ENCODE data around the gene ERBIN.
"Not testable (repeated sequence)": the region's sequence is repeated elsewhere in the genome, so short reads cannot be mapped to it uniquely, and the experiment has no call there.

The ERBIN gene

GRCh38 chr5:66002415-66002814, 76.0 kb downstream of the ERBIN start:
- DNase-seq (ENCODE audit: low read depth) = no peak

DNA sequence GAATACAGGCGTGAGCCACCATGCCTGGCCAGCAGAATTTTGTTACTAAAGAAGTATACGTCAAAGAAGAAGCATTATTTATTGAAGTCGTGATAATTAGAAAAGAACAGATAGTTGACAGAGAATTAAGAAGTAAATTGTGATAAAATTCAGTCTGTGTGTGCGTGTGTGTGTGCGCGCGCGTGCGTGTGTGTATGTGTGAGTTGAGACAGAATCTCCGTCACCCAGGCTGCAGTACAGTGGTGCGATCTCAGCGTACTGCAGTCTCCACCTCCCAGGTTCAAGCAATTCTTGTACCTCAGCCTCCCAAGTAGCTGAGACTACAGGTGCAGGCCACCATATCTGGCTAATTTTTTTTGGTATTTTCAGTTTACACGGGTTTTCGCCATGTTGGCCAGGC, 77.8 kb downstream of the ERBIN start:
- DNase-seq (ENCODE audit: low read depth) = no peak

DNA sequence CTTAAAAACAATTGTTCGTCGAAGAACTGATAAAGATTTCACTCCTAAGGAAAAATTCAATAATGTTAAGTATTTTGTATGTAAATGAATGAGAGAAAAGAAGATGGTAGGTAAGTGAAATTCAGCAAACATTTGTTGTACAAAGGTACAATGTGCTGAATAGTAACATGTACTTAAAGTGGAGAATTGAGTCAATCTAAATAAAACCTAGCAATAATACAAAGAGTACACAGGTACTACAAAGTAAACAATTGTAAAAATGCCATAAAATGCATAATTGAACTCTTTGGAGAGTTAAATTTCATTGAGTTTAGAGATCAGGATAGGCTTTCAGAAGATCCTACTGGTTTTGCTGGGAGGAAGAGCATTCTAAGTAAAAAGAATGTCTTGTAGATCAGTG, 82.9 kb downstream of the ERBIN start:
- no peak for DNase-seq (ENCODE audit: low read depth)

DNA sequence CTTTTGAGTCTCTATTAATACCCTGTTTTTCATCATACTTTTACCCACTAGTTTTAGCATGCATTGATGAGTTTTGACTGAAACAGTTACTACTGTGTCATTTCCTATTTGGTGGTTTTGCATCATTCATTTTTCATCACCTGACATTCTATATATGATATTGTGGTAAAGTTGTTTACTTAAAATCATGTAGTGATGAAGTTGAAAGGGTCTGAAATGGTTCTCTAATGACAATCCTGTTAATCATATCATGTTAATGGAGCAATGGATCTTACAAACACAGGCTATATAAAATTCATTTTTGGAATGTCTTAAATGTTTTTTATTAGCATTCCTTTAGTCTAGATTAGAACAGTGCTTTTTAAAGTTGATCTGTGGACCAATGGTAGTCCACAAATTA, 84.1 kb downstream of the ERBIN start:
- no peak for DNase-seq (ENCODE audit: low read depth)

DNA sequence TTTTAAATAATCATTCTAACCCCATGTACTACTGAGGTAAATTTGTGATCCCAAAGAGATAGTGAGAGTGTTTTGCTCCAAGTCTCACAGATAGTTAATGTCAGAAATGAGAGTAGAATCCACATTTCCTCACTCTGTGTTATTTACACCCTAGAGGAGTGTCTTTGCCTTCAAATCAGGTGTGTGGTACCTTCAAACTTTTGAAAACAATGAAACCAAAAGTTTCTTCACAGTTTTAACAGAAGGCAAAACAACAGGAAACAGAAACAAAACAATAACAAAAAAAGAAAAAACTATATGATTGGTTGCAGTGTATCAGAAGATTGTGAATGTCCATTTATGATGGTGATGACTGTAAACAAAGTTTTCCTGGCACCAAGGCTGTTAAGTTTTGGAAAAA, 85.9 kb downstream of the ERBIN start:
- no peak for DNase-seq (ENCODE audit: low read depth)

DNA sequence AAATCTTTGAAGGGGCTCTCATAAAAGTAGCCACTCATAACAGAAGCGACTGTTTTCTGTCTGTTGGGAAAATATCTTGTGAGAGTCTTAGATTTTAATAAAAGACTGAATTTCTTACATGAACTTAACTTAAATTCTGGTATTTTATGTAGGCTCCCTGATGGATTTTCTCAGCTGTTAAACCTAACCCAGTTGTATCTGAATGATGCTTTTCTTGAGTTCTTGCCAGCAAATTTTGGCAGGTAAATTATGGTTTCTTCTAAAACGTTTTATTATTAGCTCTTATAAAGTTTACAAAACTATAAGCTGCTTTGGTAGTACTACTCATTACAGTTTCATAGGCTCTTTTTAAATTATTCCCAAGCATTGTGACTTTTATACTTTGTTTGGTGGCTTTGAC, 87.0 kb downstream of the ERBIN start:
- DNase-seq (ENCODE audit: low read depth) = no peak

GRCh38 chr5:66013906-66014305, 87.5 kb downstream of the ERBIN start:
- DNase-seq (ENCODE audit: low read depth) = no peak

GRCh38 chr5:66015196-66015960, 89.0 kb downstream of the ERBIN start:
- DNase-seq (ENCODE audit: low read depth) = no peak

- DNase-seq (ENCODE audit: low read depth) = no peak
Observed at GRCh38 chr5:66021585-66021984, 95.2 kb downstream of the ERBIN start.

DNA sequence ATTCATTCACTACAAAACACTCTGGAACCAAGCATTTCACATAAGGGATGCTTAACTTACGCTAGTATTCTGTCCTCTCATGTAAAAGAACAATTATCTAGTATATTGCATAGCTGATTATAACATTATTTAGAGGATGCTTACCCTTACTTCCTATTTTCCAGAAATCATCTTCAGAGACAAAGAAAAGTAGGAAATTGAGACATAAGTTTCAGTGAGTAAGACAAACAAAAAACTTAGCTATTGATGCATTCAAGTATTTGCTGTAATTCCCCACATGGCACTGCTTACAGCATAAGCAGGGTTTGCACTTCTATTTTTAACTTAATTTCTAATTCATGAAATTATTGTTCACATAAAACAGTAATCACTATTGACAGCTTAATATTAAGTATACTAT, 112.9 kb downstream of the ERBIN start:
- DNase-seq (ENCODE audit: low read depth) = no peak

DNA sequence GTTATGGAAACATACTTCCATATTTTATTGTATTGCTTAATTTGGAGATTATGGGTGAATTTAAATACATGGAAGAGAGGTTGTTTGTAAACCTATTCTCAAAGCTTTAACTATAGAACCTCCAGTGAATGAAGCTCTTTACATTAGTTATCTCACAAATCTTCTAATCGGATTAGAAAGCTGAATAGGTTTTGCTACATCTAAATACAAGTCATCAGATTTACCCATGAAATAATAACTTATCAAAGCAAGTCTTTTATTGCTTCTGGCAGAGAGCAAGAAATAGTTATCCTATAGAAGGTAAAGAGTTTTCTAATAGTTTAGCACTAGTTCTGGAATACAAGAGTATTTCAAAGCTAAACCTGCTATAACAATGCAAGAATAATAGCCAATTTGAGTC, 113.3 kb downstream of the ERBIN start:
- no peak for DNase-seq (ENCODE audit: low read depth)

GRCh38 chr5:66041627-66042026, 115.3 kb downstream of the ERBIN start:
- DNase-seq (ENCODE audit: low read depth) = no peak

GRCh38 chr5:66057239-66057638, 130.9 kb downstream of the ERBIN start:
- DNase-seq (ENCODE audit: low read depth) = no peak

GRCh38 chr5:66061320-66061719, 134.9 kb downstream of the ERBIN start:
- not testable (repeated sequence) for DNase-seq (ENCODE audit: low read depth)

- not testable (repeated sequence) for DNase-seq (ENCODE audit: low read depth)
Observed at GRCh38 chr5:66063061-66063460, 136.7 kb downstream of the ERBIN start.

GRCh38 chr5:66066826-66067225, 140.5 kb downstream of the ERBIN start:
- DNase-seq (ENCODE audit: low read depth) = no peak

DNA sequence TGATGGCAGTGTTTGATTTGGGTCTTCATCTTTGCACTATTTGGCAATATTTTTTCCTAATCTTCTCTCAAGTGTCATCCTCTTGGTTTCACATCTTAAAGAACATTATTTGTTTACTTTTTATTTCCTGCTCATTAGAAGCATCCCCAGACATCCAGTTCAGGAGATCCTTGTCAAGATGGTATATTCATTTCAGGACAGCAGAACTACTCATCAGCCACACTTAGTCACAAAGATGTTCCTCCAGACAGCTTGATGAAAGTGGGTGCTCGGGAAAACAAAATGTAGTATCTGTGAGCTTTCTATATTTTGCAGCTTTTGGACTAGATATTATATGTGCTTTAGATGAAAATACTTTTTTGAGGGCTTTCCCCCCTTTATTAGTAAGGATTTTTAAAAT, 145.7 kb downstream of the ERBIN start:
- no peak for DNase-seq (ENCODE audit: low read depth)

DNA sequence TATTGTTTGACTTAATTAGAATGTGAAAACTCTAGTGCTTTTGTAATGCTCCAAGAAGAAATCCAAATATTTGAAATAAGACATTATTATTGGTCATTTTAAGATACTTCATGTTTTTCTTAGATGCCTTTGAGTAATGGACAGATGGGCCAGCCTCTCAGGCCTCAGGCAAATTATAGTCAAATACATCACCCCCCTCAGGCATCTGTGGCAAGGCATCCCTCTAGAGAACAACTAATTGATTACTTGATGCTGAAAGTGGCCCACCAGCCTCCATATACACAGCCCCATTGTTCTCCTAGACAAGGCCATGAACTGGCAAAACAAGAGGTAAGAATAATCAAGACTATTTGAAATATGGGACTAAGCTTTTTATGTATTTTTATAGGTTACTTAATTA, 148.5 kb downstream of the ERBIN start:
- no peak for DNase-seq (ENCODE audit: low read depth)

- no peak for DNase-seq (ENCODE audit: low read depth)
Observed at GRCh38 chr5:66080664-66081063, 154.3 kb downstream of the ERBIN start.

DNA sequence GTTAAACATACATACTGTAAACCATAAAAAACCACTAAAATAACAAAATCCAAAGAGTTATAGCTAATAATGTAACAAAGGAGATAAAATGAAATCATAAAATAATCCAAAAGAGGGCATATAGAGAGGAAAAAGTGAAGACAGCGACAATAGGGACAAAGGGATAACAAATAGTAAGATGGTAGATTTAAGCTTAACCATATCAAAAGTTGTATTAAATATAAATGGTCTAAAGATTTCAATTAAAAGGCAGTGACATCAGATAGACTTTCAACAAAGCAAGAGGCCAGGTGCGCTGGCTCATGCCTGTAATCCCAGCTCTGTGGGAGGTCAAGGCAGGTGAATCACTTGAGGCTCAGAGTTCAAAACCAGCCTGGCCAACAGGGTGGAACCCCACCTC, 163.0 kb downstream of the ERBIN start:
- DNase-seq (ENCODE audit: low read depth) = no peak

DNA sequence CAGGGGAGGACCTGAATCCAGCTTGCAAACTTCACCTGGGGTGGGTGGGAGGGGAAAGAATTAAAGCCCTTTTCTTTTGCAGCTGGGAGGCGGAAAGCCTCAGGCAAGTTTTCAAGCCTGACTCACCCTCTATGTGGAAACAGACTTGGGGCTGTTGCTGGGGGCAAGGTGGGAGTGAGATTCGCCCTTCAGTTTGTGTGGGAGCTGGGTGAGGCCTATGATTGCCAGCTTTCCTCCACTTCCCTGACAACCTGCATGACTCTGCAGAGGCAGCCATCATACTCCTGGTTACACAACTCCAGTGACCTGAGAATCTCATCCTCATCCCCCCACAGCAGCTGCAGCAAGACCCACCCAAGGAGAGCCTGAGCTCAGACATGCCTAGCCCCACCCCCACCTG, 174.5 kb downstream of the ERBIN start:
- no peak for DNase-seq (ENCODE audit: low read depth)

- peak; percentile 17 for DNase-seq (ENCODE audit: low read depth)
Observed at GRCh38 chr5:66113160-66113559, 186.8 kb downstream of the ERBIN start.

- DNase-seq (ENCODE audit: low read depth) = no peak
Observed at GRCh38 chr5:66118304-66118703, 191.9 kb downstream of the ERBIN start.

DNA sequence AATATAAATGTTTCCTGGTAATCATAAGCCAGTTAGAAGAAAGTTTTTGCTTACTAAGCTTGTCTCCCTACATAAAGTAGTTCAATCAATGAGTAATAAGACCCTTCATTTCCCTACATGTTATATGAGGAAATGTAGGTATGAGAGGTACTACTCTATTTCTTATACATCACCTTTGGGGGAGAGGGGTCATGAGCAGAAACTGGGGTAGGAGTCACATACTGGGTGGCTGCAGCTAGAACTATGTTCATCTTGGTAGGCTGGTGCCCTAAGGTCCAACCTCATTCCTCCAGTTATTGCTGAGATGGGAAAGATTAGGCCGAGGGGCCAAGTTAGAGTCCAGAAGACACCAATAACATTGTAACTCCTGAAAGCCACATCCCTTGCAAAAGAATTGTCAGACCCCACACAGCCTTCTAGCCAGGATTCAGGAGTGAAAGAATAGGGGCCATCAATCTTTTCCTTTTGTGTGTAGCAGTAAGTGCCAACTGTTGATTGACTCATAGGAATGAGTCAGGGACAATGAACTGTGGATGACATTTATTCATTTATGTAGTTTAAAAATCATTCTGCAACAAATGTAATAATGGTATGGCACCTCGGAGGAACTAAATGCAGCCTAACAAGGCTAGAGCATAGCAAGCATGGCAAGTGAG, 196.1 kb downstream of the ERBIN start:
- DNase-seq (ENCODE audit: low read depth) = no peak
